Measurements from ENCODE around the gene PDE1A.

The PDE1A gene

DNA sequence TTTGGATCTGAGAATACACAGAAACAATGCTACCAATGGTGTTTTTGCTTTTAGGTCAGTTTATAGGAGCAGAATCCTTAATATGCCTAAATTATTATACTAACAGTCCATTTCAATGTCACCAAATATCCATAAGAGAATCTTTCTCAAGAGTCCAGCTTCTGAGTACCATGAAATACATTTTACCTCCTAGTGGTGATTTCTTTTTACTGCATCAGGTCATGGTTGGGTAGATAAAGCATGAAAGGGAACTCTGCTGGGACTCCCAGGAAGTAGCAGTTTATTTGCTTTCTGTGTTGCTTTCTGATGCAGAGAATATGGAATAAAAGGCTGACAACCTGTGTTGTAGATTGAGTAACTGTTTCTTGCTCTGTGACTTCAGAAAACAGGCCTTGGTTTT lies 325.6 kb downstream of the PDE1A start:
- no peaks in the 10 kb centered on the region for H3K27me3 ChIP-seq (ENCODE audit: control insufficient read depth in 2 of 2, insufficient read depth in 2 of 2, low read length in 2 of 2)
- H3K27ac ChIP-seq (ENCODE audit: low read depth in 2 of 2, low read length in 2 of 2): no peak overlapping the region
- no peaks in the 10 kb centered on the region for H3K9me3 ChIP-seq (ENCODE audit: control insufficient read depth in 2 of 2, low read length in 2 of 2)
- H3K36me3 ChIP-seq (ENCODE audit: control insufficient read depth in 2 of 2, insufficient read depth in 2 of 2, low read length in 2 of 2): no peaks in the 10 kb centered on the region
- H3K4me1 ChIP-seq (ENCODE audit: control insufficient read depth in 2 of 2, insufficient read depth in 2 of 2, low read length in 2 of 2): peaks cover 0 to 14% of the 10 kb centered on the region in 2 donors
- H3K9ac ChIP-seq (ENCODE audit: low read depth in 1 of 2, low read length in 2 of 2): no peak overlapping the region
- H3K4me3 ChIP-seq (ENCODE audit: low read length in 2 of 2): no peak overlapping the region

DNA sequence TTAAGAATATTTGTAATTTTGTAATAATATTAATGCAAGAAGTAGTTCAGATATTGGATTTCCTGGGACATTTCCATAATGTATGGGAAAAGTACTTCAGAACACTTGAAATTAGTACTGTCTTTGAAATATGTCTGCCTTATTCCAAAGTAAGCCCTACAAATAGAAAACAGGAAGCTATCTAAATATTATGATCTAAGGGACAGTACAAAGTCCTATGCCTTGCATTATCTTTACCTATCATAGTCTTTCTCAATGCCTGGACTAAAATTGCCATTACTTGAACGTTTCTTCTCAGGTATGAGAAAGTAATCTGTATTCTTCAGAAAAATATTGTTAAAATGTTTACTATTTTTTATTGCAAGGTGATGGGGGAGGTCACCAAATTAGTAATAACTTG lies 328.2 kb downstream of the PDE1A start:
- Histone ChIP-seq H3K4me3 (ENCODE audit: low read length in 2 of 2) (no peak overlapping the region), H3K4me1 (ENCODE audit: control insufficient read depth in 2 of 2, insufficient read depth in 2 of 2, low read length in 2 of 2) (peaks cover 0 to 14% of the 10 kb centered on the region in 2 donors), H3K27ac (ENCODE audit: low read depth in 2 of 2, low read length in 2 of 2) (no peak overlapping the region), H3K9me3 (ENCODE audit: control insufficient read depth in 2 of 2, low read length in 2 of 2) (no peaks in the 10 kb centered on the region), H3K36me3 (ENCODE audit: control insufficient read depth in 2 of 2, insufficient read depth in 2 of 2, low read length in 2 of 2) (no peaks in the 10 kb centered on the region), H3K27me3 (ENCODE audit: control insufficient read depth in 2 of 2, insufficient read depth in 2 of 2, low read length in 2 of 2) (no peaks in the 10 kb centered on the region), H3K9ac (ENCODE audit: low read depth in 1 of 2, low read length in 2 of 2) (no peak overlapping the region)

- Histone ChIP-seq H3K36me3 (ENCODE audit: control insufficient read depth in 2 of 2, insufficient read depth in 2 of 2, low read length in 2 of 2) (no peaks in the 10 kb centered on the region), H3K27me3 (ENCODE audit: control insufficient read depth in 2 of 2, insufficient read depth in 2 of 2, low read length in 2 of 2) (no peaks in the 10 kb centered on the region), H3K9ac (ENCODE audit: low read depth in 1 of 2, low read length in 2 of 2) (no peak overlapping the region), H3K4me3 (ENCODE audit: low read length in 2 of 2) (no peak overlapping the region), H3K4me1 (ENCODE audit: control insufficient read depth in 2 of 2, insufficient read depth in 2 of 2, low read length in 2 of 2) (peaks cover 0 to 14% of the 10 kb centered on the region in 2 donors), H3K27ac (ENCODE audit: low read depth in 2 of 2, low read length in 2 of 2) (no peak overlapping the region), H3K9me3 (ENCODE audit: control insufficient read depth in 2 of 2, low read length in 2 of 2) (no peaks in the 10 kb centered on the region)
Measured at GRCh38 chr2:182097571-182098164, 329.2 kb downstream of the PDE1A start.

DNA sequence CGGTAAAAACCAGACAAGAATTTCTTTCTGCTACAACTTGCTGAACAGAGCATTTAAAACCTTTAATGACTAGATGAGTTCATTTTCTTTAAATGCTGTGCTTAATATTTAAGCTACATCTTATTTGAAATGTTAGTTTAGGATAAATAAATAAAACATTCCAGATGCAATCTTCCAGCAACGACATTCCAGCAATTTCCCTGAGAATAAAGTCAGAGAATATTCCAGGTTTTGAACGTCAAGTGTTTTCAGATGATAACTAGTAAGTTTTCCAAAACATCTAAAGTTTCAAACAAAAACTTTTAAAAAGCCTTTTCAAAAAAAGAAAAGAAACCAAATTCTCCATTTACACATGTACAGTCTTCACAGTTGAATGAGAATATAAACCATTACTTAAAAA lies 336.4 kb downstream of the PDE1A start:
- Histone ChIP-seq H3K27me3 (ENCODE audit: control insufficient read depth in 2 of 2, insufficient read depth in 2 of 2, low read length in 2 of 2) (no peaks in the 10 kb centered on the region), H3K9me3 (ENCODE audit: control insufficient read depth in 2 of 2, low read length in 2 of 2) (no peaks in the 10 kb centered on the region), H3K4me3 (ENCODE audit: low read length in 2 of 2) (no peak overlapping the region), H3K27ac (ENCODE audit: low read depth in 2 of 2, low read length in 2 of 2) (no peak overlapping the region), H3K9ac (ENCODE audit: low read depth in 1 of 2, low read length in 2 of 2) (no peak overlapping the region), H3K4me1 (ENCODE audit: control insufficient read depth in 2 of 2, insufficient read depth in 2 of 2, low read length in 2 of 2) (no peaks in the 10 kb centered on the region), H3K36me3 (ENCODE audit: control insufficient read depth in 2 of 2, insufficient read depth in 2 of 2, low read length in 2 of 2) (no peaks in the 10 kb centered on the region)
